B cell (primary cell): ENCODE data around the gene SLC16A10.

Experiments
- CTCF ChIP-seq: fragments of 200-600 bp; IDR thresholded peaks from one replicate; pipeline ENCODE4 v1.8.0; 2022; ENCODE audit warnings: antibody characterized with exemption, mild to moderate bottlenecking
- EZH2 ChIP-seq: IDR thresholded peaks from 2 replicates; pipeline ENCODE4 v1.6.1; 2012; ENCODE audit warnings: borderline replicate concordance, low read depth, mild to moderate bottlenecking, moderate library complexity, low read length; ENCODE audit not compliant: insufficient read depth, poor library complexity, severe bottlenecking

GRCh38 chr6:111038534-111039252 lies 48.6 kb upstream of the SLC16A10 start:
- TF ChIP-seq CTCF (no peak), EZH2 (no peak)
